BJ (cell line): ENCODE measurements around the gene TMEM238. TPM values are rescaled to one million over a fixed set of nuclear protein-coding genes. Genes with fewer than 3 reads are reported as not detected.
"Not testable (repeated sequence)": the region's sequence is repeated elsewhere in the genome, so short reads cannot be mapped to it uniquely, and the experiment has no call there.

ENCODE experiments used
- CTCF ChIA-PET: fragments of 350-600 bp; formaldehyde crosslinking; extraction: SDS; loops from one replicate; lab custom pipeline; 2021; ENCODE audit warnings: antibody characterized with exemption, inconsistent platforms; lab: Yijun Ruan, JAX
- POLR2A ChIA-PET: fragments of 300-600 bp; sonication (Branson Sonifier 250); formaldehyde crosslinking; extraction: SDS; loops from one replicate; lab custom pipeline; 2021; ENCODE audit warnings: antibody characterized with exemption; lab: Charles Lee
- DNase-seq: peaks from one replicate; pipeline ENCODE4 v3.0.0-alpha.2; 2011; ENCODE audit warnings: low read depth
- H3K27me3 ChIP-seq: 2 replicates; pipeline ENCODE4 v1.6.0; 2011; ENCODE audit warnings: low read length; ENCODE audit not compliant: control insufficient read depth, insufficient read depth
- H3K36me3 ChIP-seq: 2 replicates; pipeline ENCODE4 v1.5.1; 2011; ENCODE audit warnings: low read length; ENCODE audit not compliant: control insufficient read depth, insufficient read depth
- H3K4me3 ChIP-seq: 2 replicates; pipeline ENCODE4 v1.5.1; 2011; ENCODE audit warnings: low read depth, mild to moderate bottlenecking, control low read depth, low read length
- CTCF ChIP-seq: IDR thresholded peaks from 2 replicates; pipeline ENCODE4 v1.5.1; 2011; ENCODE audit warnings: low read depth, mild to moderate bottlenecking, control low read depth, inconsistent platforms, low read length, moderate library complexity; ENCODE audit not compliant: insufficient read depth
- polyA plus RNA-seq: library from polyadenylated mRNA; depleted of rRNA; stranded (reverse); fragments of >200 nt; gene quantifications from 2 replicates; pipeline ENCODE4 v1.2.3, GENCODE V29; 2011

Gene TMEM238
- polyA plus RNA-seq, 1 experiment, result 0.10 TPM

DNA sequence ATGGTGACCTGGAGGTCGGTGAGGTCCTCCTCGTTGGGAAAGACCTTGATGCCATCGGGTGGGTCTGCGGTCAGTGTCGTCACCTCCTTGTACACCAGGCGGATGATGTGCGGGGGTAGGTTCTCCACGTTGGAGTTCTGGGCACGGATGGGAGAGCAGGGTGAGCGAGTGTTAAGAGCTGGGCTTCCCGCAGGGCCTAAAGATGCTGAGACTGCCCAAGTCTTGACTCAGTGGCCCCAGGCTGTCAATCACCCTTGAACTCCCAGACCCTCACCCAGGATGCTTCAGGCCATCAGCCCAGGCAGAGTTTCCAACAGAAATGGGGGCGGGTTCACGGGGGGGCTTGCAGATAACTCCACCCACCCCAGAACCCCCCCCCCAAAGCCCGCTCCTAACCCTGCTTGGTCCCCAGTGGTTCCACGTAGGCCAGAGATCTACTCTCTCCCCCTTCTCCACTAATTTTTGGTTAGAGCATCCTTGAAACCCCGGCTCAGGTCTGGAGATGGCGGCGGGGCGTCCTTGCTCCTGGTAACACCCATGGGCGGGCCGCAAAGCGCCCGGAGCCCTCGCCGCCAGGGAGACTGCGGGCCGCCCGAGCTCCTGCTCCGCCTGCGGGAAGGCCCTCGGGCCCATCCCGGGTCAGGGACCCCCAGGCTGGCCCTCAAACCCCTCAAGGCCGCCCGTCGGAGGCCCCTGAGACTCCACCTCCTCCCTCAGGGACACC is 22.9 kb upstream of the TMEM238 start:
- Histone ChIP-seq H3K4me3 (peak overlapping the region; percentile 92), H3K36me3 (peaks cover 10% of the 10 kb centered on the region), H3K27me3 (no peaks in the 10 kb centered on the region)
- CTCF ChIA-PET, result interaction anchor here (0.6 kb wide), 1 partner anchor 11 kb away, joined by 3 read pairs; no protein-coding TSS in a partner anchor
- no peak for TF ChIP-seq CTCF
- POLR2A ChIA-PET, result interaction anchor here (0.6 to 1.4 kb wide), 5 partner anchors 23 to 978 kb away, joined by 3 to 6 read pairs (median 4); partner anchors contain the start of genes HSPBP1, KMT5C and TMEM238
- no peak for DNase-seq

DNA sequence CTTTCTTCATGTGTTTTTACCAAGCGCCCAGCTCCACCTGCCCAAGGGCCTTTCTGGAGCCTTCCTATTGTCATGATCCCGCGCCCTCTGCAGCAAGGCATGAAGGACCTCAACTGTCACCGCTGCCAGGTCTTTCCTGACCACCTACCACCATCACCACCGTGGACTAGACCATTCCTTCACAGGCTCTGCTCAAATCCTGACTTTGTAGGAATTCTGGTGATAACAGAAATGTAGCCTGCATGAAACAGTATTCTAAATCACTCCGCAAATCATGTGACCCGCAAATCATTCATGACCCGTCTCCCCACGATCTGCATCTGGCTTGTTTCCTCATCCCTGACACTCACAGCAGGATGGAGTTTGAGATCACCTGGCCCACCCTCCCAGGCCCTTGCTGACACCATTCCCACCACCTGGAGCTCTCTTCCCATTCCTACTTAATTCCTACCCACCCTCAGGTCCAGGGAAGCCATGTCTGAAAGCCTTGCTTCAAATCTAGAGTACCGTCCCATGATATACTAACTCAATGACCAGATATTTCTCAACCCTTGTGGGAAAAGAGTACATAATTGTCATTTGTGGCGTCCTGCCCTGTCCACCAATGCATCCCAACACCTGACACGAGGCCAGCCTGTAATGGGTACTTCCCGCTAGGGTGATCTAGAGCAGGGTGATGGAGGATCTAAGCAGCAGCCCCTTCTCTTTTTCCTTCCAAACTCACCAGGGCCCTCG is 22.2 kb upstream of the TMEM238 start:
- no peak for TF ChIP-seq CTCF
- Histone ChIP-seq H3K27me3 (no peaks in the 10 kb centered on the region), H3K36me3 (peaks cover 14% of the 10 kb centered on the region), H3K4me3 (peak overlapping the region; percentile 92)
- CTCF ChIA-PET, result interaction anchor here (1.4 kb wide), 1 partner anchor 22 kb away, joined by 3 read pairs; the partner anchor contains the start of gene TMEM238
- POLR2A ChIA-PET, result interaction anchor here (1.0 kb wide), 1 partner anchor 67 kb away, joined by 6 read pairs; the partner anchor contains the start of gene KMT5C
- no peak for DNase-seq

DNA sequence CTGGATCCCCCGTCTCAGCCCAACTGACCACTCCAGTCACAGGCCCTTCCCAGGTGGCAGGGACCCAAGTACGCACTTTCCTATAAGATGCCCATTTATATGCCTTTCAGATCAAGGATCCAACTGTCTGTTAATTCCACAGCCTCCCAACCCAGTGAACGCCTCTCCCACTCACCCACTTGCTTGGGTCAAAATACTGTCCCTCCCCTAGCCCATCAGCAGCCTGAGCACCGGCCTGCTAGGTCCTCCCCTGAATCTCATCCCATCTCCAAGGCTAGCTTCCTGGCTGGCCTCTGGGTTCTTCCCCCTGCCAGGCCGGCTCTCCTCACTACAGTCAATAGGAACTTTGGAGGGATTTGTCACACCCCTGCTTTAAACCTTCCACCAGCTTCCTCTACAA is 21.5 kb upstream of the TMEM238 start:
- H3K4me3 ChIP-seq, result no peak overlapping the region
- no peaks in the 10 kb centered on the region for H3K27me3 ChIP-seq
- ChIA-PET CTCF (interaction anchor here (1.4 kb wide), 1 partner anchor 22 kb away, joined by 3 read pairs; the partner anchor contains the start of gene TMEM238), POLR2A (interaction anchor here (0.7 kb wide), 1 partner anchor 43 kb away, joined by 6 read pairs; the partner anchor contains the start of gene GARIN5B)
- no peak for TF ChIP-seq CTCF
- H3K36me3 ChIP-seq, result peaks cover 17% of the 10 kb centered on the region
- no peak for DNase-seq

- Histone ChIP-seq H3K27me3 (no peaks in the 10 kb centered on the region), H3K4me3 (no peak overlapping the region), H3K36me3 (peaks cover 17% of the 10 kb centered on the region)
- TF ChIP-seq CTCF, result no peak
- CTCF ChIA-PET, result interaction anchor here (0.6 to 1.3 kb wide), 5 partner anchors 13 to 715 kb away, joined by 3 to 6 read pairs (median 3); no protein-coding TSS in a partner anchor
- POLR2A ChIA-PET, result interaction anchor here (0.6 kb wide), 1 partner anchor 143 kb away, joined by 6 read pairs; no protein-coding TSS in a partner anchor
- no peak for DNase-seq
Measured at GRCh38 chr19:55402509-55402908, 18.4 kb upstream of the TMEM238 start.

- POLR2A ChIA-PET, H3K4me3 ChIP-seq, H3K27me3 ChIP-seq, DNase-seq: not testable (repeated sequence)
- peaks cover 17% of the 10 kb centered on the region for H3K36me3 ChIP-seq
- CTCF ChIA-PET, result interaction anchor here (1.2 to 2.8 kb wide), 4 partner anchors 17 to 260 kb away, joined by 3 to 7 read pairs (median 5); no protein-coding TSS in a partner anchor
Measured at GRCh38 chr19:55401390-55401789, 17.3 kb upstream of the TMEM238 start.
